Neuronal stem cell (in vitro differentiated cells): ENCODE data around the gene WAC.
A peak's percentile ranks its signal among the peaks of the same experiment; 100 is the strongest.

ENCODE experiments used
- DNase-seq: peaks from one replicate; pipeline ENCODE4 v3.0.0-alpha.2; 2013; ENCODE audit warnings: low spot score
- H2AFZ ChIP-seq: one replicate; pipeline ENCODE4 v1.6.1; 2013; ENCODE audit warnings: mild to moderate bottlenecking, low read length, inconsistent platforms
- H2AK5ac ChIP-seq: 2 replicates; pipeline ENCODE4 v1.6.1; 2013; ENCODE audit warnings: low read depth, mild to moderate bottlenecking, inconsistent platforms, low read length, moderate library complexity, mixed read lengths
- H2BK120ac ChIP-seq: 2 replicates; pipeline ENCODE4 v1.6.1; 2013; ENCODE audit warnings: low read depth, mild to moderate bottlenecking, inconsistent platforms, low read length, moderate library complexity, mixed read lengths
- H2BK12ac ChIP-seq: one replicate; pipeline ENCODE4 v1.6.1; 2013; ENCODE audit warnings: low read length, inconsistent platforms
- H2BK15ac ChIP-seq: 2 replicates; pipeline ENCODE4 v1.6.1; 2013; ENCODE audit warnings: mild to moderate bottlenecking, low read length, inconsistent platforms, mixed read lengths
- H2BK5ac ChIP-seq: one replicate; pipeline ENCODE4 v1.6.1; 2013; ENCODE audit warnings: inconsistent platforms, mild to moderate bottlenecking, low read length, moderate library complexity
- H3K14ac ChIP-seq: one replicate; pipeline ENCODE4 v1.6.1; 2013; ENCODE audit warnings: low read length, inconsistent platforms
- H3K18ac ChIP-seq: 2 replicates; pipeline ENCODE4 v1.6.1; 2013; ENCODE audit warnings: low read length, inconsistent platforms
- H3K23ac ChIP-seq: 2 replicates; pipeline ENCODE4 v1.6.1; 2013; ENCODE audit warnings: low read depth, mild to moderate bottlenecking, mixed read lengths, low read length, inconsistent platforms; ENCODE audit not compliant: poor library complexity
- H3K27ac ChIP-seq: replicated peaks from 3 replicates; pipeline ENCODE4 v1.5.1; 2013; ENCODE audit warnings: low read length, inconsistent platforms
- H3K27me3 ChIP-seq, 3 experiments: 2 replicates each; pipeline ENCODE4 v1.6.1; 2013; ENCODE audit warnings: low read length in 3 of 3, mild to moderate bottlenecking in 2 of 3, inconsistent platforms in 1 of 3, low read depth in 1 of 3, mixed read lengths in 1 of 3, moderate library complexity in 1 of 3; ENCODE audit not compliant: control insufficient read depth in 3 of 3, insufficient read depth in 3 of 3
- H3K36me3 ChIP-seq, 2 donors: replicated peaks in 1 of 2; 2 replicates each; pipeline ENCODE4 v1.6.1; 2013; ENCODE audit warnings: low read length in 2 of 2; ENCODE audit not compliant: control insufficient read depth in 2 of 2, insufficient read depth in 2 of 2
- H3K4ac ChIP-seq: 2 replicates; pipeline ENCODE4 v1.6.1; 2013; ENCODE audit warnings: inconsistent platforms, mild to moderate bottlenecking, low read length, moderate library complexity
- H3K4me1 ChIP-seq, 2 donors: 1 replicate in 1 of 2; 2 replicates in 1 of 2; pipeline ENCODE4 v1.6.1; 2013; ENCODE audit warnings: low read length in 2 of 2, low read depth in 1 of 2; ENCODE audit not compliant: control insufficient read depth in 2 of 2, insufficient read depth in 1 of 2
- H3K4me2 ChIP-seq: one replicate; pipeline ENCODE4 v1.6.1; 2013; ENCODE audit warnings: mild to moderate bottlenecking, low read length, inconsistent platforms; ENCODE audit not compliant: insufficient read depth, poor library complexity, severe bottlenecking
- H3K4me3 ChIP-seq, 2 donors: 2 replicates each; pipeline ENCODE4 v1.5.1; 2013; ENCODE audit warnings: low read length in 2 of 2, mild to moderate bottlenecking in 2 of 2, inconsistent platforms in 1 of 2, moderate library complexity in 1 of 2
- H3K79me1 ChIP-seq: one replicate; pipeline ENCODE4 v1.6.1; 2013; ENCODE audit warnings: low read depth, mild to moderate bottlenecking, inconsistent platforms, low read length, moderate library complexity
- H3K9ac ChIP-seq: one replicate; pipeline ENCODE4 v1.6.1; 2013; ENCODE audit warnings: mild to moderate bottlenecking, low read depth, low read length, inconsistent platforms; ENCODE audit not compliant: poor library complexity
- H3K9me3 ChIP-seq, 2 donors: replicated peaks in 1 of 2; 2 replicates each; pipeline versions ENCODE3 to v1.6.1; 2013; ENCODE audit warnings: low read length in 2 of 2, mild to moderate bottlenecking in 2 of 2, inconsistent platforms in 1 of 2, low read depth in 1 of 2, mixed read lengths in 1 of 2, moderate library complexity in 1 of 2; ENCODE audit not compliant: control insufficient read depth in 2 of 2, insufficient read depth in 1 of 2
- H4K8ac ChIP-seq: one replicate; pipeline ENCODE4 v1.6.1; 2013; ENCODE audit warnings: low read depth, mild to moderate bottlenecking, inconsistent platforms, low read length, moderate library complexity
- H4K91ac ChIP-seq: one replicate; pipeline ENCODE4 v1.6.1; 2013; ENCODE audit warnings: low read length, low read depth, mild to moderate bottlenecking, inconsistent platforms; ENCODE audit not compliant: poor library complexity
- WGBS, 2 donors: extraction: QIAGEN DNeasy Blood & Tissue Kit; methylation state at CpG; one replicate each; pipeline ENCODE4 v1.1.7; 2013; ENCODE audit warnings: missing lambda C conversion rate in 2 of 2, mixed read lengths in 1 of 2; ENCODE audit not compliant: insufficient read length in 2 of 2, insufficient replicate concordance in 1 of 2; ENCODE audit errors: extremely low coverage in 2 of 2; 5-methylcytosine and 5-hydroxymethylcytosine counted together

WAC gene

DNA sequence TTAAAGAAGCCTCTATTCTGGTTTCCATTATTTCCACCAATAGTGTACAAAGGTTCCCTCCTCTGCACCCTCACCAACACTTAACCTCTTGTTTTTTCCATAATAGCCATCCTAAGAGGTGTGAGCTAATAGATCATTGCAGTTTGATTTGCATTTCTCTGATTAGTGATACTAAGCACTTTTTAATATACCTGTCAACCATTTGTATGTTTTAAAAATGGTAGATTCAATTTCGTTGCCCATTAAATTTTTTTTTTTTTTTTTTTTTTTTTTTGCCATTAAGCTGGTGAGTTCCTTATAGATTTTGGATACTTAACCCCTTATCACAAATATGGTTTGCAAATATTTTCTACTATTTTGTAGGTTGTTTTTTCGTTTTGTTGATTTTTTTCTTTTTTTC lies 23.2 kb downstream of the WAC start:
- Histone ChIP-seq H3K4me2 (no peak overlapping the region), H2AFZ (no peak overlapping the region), H4K91ac (no peak overlapping the region), H3K18ac (no peak overlapping the region), H2BK12ac (no peak overlapping the region), H2BK5ac (no peak overlapping the region), H2BK15ac (no peak overlapping the region), H3K4me1 (peaks cover 0 to 18% of the 10 kb centered on the region in 2 donors), H3K27ac (no peak overlapping the region), H3K14ac (no peak overlapping the region), H4K8ac (no peak overlapping the region), H3K4ac (no peak overlapping the region), H3K27me3 (no peaks in the 10 kb centered on the region), H2AK5ac (no peak overlapping the region), H3K9me3 (no peaks in the 10 kb centered on the region), H3K23ac (no peak overlapping the region), H3K9ac (no peak overlapping the region), H3K4me3 (no peak overlapping the region), H3K79me1 (peaks cover 4% of the 10 kb centered on the region), H2BK120ac (no peak overlapping the region), H3K36me3 (peaks cover 5 to 98% of the 10 kb centered on the region in 2 donors)
- no peak for DNase-seq
- no CpG with 5 or more reads among the region's 2 CpGs for WGBS, 2 donors

DNA sequence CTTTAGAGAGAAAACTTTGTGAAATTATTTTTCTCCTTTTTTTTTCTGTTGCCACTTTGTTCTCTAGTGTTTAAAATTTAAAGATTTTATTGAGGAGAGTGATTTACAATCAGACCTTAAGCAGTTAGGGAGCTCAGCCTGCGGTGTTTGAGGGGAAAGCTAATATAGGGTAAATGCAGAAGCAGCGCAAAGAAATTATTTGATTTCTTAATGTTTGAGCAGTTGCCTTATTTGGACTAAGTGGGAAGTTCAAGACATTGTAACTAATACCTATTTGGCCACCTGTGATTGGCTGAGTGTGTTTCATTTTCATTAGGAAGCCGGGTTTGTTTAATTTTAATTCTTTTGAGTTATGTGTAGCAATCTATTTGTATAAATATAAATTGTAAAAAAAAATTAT lies 25.3 kb downstream of the WAC start:
- H2AK5ac ChIP-seq: no peak overlapping the region
- H2BK120ac ChIP-seq: no peak overlapping the region
- no CpG with 5 or more reads among the region's 3 CpGs for WGBS, 2 donors
- no peaks in the 10 kb centered on the region for H3K27me3 ChIP-seq
- H2BK12ac ChIP-seq: no peak overlapping the region
- H3K4me1 ChIP-seq: peaks cover 0 to 18% of the 10 kb centered on the region in 2 donors
- H2AFZ ChIP-seq: no peak overlapping the region
- no peaks in the 10 kb centered on the region for H3K9me3 ChIP-seq
- no peak overlapping the region for H3K4ac ChIP-seq
- H3K4me3 ChIP-seq: no peak overlapping the region
- H2BK15ac ChIP-seq: no peak overlapping the region
- DNase-seq: no peak
- H3K14ac ChIP-seq: no peak overlapping the region
- H2BK5ac ChIP-seq: no peak overlapping the region
- peaks cover 4% of the 10 kb centered on the region for H3K79me1 ChIP-seq
- H3K18ac ChIP-seq: no peak overlapping the region
- no peak overlapping the region for H4K91ac ChIP-seq
- H3K4me2 ChIP-seq: no peak overlapping the region
- H3K9ac ChIP-seq: no peak overlapping the region
- no peak overlapping the region for H3K27ac ChIP-seq
- no peak overlapping the region for H3K23ac ChIP-seq
- peaks cover 9 to 98% of the 10 kb centered on the region in 2 donors for H3K36me3 ChIP-seq
- H4K8ac ChIP-seq: no peak overlapping the region

DNA sequence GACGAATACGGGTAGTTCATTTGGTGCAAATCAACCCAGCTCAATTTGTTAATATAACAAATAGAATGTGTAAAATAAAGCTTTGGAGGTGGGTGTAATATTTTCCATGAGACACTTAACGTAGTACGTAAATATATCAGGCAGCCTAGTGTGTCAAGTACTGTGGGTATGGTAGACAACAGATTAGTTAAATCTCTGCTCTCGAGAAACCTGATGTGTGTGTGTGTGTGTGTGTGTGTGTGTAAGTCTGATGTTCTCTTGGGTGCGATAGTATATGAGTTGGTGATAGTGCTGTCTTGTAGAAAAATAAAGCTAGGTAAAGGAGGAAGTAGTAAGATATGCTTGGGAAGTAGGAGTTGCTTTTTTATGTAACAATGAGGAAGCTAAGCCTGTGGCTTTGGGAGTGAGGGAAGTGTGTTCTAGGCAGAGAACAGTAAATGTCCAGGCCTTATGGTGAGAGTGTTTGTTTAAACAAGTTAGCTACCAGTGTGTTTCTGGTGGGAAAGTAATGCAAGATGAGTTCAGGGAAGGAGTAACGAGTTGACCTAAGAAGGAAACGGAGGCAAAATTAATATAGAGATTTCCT lies 26.1 kb downstream of the WAC start:
- H2BK120ac ChIP-seq: no peak overlapping the region
- no peak overlapping the region for H2AFZ ChIP-seq
- H3K14ac ChIP-seq: no peak overlapping the region
- H3K4me1 ChIP-seq: peaks cover 0 to 18% of the 10 kb centered on the region in 2 donors
- no peak overlapping the region for H3K4me2 ChIP-seq
- peaks cover 7 to 97% of the 10 kb centered on the region in 2 donors for H3K36me3 ChIP-seq
- no peak for DNase-seq
- no peak overlapping the region for H4K91ac ChIP-seq
- H3K18ac ChIP-seq: no peak overlapping the region
- no peak overlapping the region for H4K8ac ChIP-seq
- no peak overlapping the region for H3K9ac ChIP-seq
- no peak overlapping the region for H3K4ac ChIP-seq
- H3K27ac ChIP-seq: peak overlapping the region; percentile 58
- no peak overlapping the region for H2BK5ac ChIP-seq
- no peak overlapping the region for H3K4me3 ChIP-seq
- H3K9me3 ChIP-seq: no peaks in the 10 kb centered on the region
- peaks cover 2% of the 10 kb centered on the region for H3K79me1 ChIP-seq
- H2BK12ac ChIP-seq: no peak overlapping the region
- H2BK15ac ChIP-seq: no peak overlapping the region
- H3K27me3 ChIP-seq: no peaks in the 10 kb centered on the region
- WGBS, 2 donors: 100% methylated on average over 1 of the region's 8 CpGs; no CpG with 5 or more reads in 1 of the 2 donors
- no peak overlapping the region for H3K23ac ChIP-seq
- H2AK5ac ChIP-seq: no peak overlapping the region

DNA sequence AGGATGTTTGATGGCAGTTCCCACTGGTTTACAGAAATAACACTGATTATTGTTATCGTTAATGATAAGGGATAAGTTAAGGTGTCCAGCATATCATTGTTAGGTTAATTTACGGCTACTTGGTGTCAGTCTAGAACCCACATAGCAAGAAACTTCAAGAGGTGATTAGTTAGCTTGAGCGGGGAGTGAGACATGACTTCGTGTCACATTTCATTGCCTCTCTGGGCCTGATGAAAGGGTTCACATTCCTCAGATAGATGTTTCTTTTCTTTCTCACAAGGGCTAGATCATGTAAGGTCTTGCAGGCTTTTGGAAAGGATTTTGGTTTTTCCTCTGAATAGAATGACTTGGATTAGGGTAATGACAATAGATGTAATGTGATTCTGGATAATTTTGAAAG lies 26.7 kb downstream of the WAC start:
- Histone ChIP-seq H3K79me1 (peaks cover 2% of the 10 kb centered on the region), H3K14ac (no peak overlapping the region), H3K4me3 (no peak overlapping the region), H3K4me1 (peaks cover 0 to 20% of the 10 kb centered on the region in 2 donors), H3K27me3 (no peaks in the 10 kb centered on the region), H2AFZ (no peak overlapping the region), H3K23ac (no peak overlapping the region), H2AK5ac (no peak overlapping the region), H3K18ac (no peak overlapping the region), H3K4ac (no peak overlapping the region), H3K27ac (peak overlapping the region; percentile 87), H3K4me2 (no peak overlapping the region), H2BK15ac (no peak overlapping the region), H2BK5ac (no peak overlapping the region), H2BK12ac (no peak overlapping the region), H2BK120ac (no peak overlapping the region), H3K9me3 (no peaks in the 10 kb centered on the region), H3K9ac (no peak overlapping the region), H4K91ac (no peak overlapping the region), H3K36me3 (peaks cover 7 to 97% of the 10 kb centered on the region in 2 donors), H4K8ac (no peak overlapping the region)
- no CpG with 5 or more reads among the region's 4 CpGs for WGBS, 2 donors
- DNase-seq: peak; percentile 75
